Endothelial cell of umbilical vein (primary cell): ENCODE data around the gene ZDHHC17. TPM values are rescaled to one million over a fixed set of nuclear protein-coding genes. Genes with fewer than 3 reads are reported as not detected.

Experiments used
- BruUV-seq: library from RNA; stranded (reverse); fragments of 400-500 nt; replicated peaks from 2 replicates; lab custom pipeline; 2021; lab: Mats Ljungman, UMichigan
- CTCF ChIA-PET: fragments of 300-600, 350-600 bp; sonication (Branson Sonifier 250); formaldehyde crosslinking; loops from one replicate; lab custom pipeline; 2021; ENCODE audit warnings: antibody characterized with exemption, inconsistent platforms; lab: Charles Lee
- POLR2A ChIA-PET: fragments of 300-600, 350-600 bp; sonication (Branson Sonifier 250); formaldehyde crosslinking; loops from one replicate; lab custom pipeline; 2021; ENCODE audit warnings: antibody characterized with exemption, inconsistent platforms; lab: Charles Lee
- DNase-seq: peaks from one replicate; pipeline ENCODE4 v3.0.0-alpha.2; 2011; ENCODE audit warnings: low read depth, low spot score
- FAIRE-seq: peaks from 2 replicates; lab custom pipeline; 2011; peaks lifted over from hg19 to GRCh38; lab: Jason Lieb, UNC
- H2AFZ ChIP-seq: 2 replicates; pipeline ENCODE4 v1.6.0; 2012; ENCODE audit warnings: low read depth, low read length, control low read depth, inconsistent platforms
- H3K27ac ChIP-seq: 2 replicates; pipeline ENCODE4 v1.5.1; 2011; ENCODE audit warnings: low read depth, mild to moderate bottlenecking, control low read depth, low read length, moderate library complexity; ENCODE audit not compliant: insufficient read depth
- H3K27me3 ChIP-seq, 2 experiments: 2 replicates each; pipeline versions ENCODE4 v1.6.0 to v1.6.1; 2011; ENCODE audit warnings: low read length in 2 of 2, mixed read lengths in 1 of 2; ENCODE audit not compliant: control insufficient read depth in 2 of 2, insufficient read depth in 2 of 2
- H3K36me3 ChIP-seq, 2 experiments: 2 replicates in 1 of 2; 3 replicates in 1 of 2; pipeline ENCODE4 v1.5.1; 2011; ENCODE audit warnings: low read length in 2 of 2, mild to moderate bottlenecking in 1 of 2, moderate library complexity in 1 of 2; ENCODE audit not compliant: control insufficient read depth in 2 of 2, insufficient read depth in 2 of 2; ENCODE audit errors: extremely low read depth in 1 of 2
- H3K4me1 ChIP-seq: 3 replicates; pipeline ENCODE4 v1.5.1; 2011; ENCODE audit warnings: mild to moderate bottlenecking, low read length; ENCODE audit not compliant: control insufficient read depth, insufficient read depth; ENCODE audit errors: extremely low read depth
- H3K4me2 ChIP-seq: 2 replicates; pipeline ENCODE4 v1.6.1; 2011; ENCODE audit warnings: low read length, control low read depth, mixed read lengths; ENCODE audit not compliant: insufficient read depth
- H3K4me3 ChIP-seq, 3 experiments: fragments of 200-600 bp in 1 of 3; sonication (generic), shearing (Covaris generic) in 1 of 3; replicated peaks in 1 of 3; 2 replicates each; pipeline ENCODE4 v1.5.1; 2011 to 2016; ENCODE audit warnings: control low read depth in 3 of 3, low read length in 3 of 3, mild to moderate bottlenecking in 2 of 3, inconsistent platforms in 1 of 3, low read depth in 1 of 3, moderate library complexity in 1 of 3; ENCODE audit not compliant: insufficient read depth in 1 of 3
- H3K79me2 ChIP-seq: 2 replicates; pipeline ENCODE4 v1.6.0; 2012; ENCODE audit warnings: low read length, inconsistent platforms; ENCODE audit not compliant: control insufficient read depth, insufficient read depth
- H3K9ac ChIP-seq: replicated peaks from 2 replicates; pipeline ENCODE3; 2011; ENCODE audit warnings: low read length, control low read depth; ENCODE audit not compliant: insufficient read depth; ENCODE audit errors: extremely low read depth
- H3K9me1 ChIP-seq: replicated peaks from 3 replicates; pipeline ENCODE4 v1.6.0; 2011; ENCODE audit warnings: mild to moderate bottlenecking, low read length; ENCODE audit not compliant: control insufficient read depth, insufficient read depth; ENCODE audit errors: extremely low read depth
- H3K9me3 ChIP-seq: replicated peaks from 2 replicates; pipeline ENCODE4 v1.5.1; 2012; ENCODE audit warnings: low read length, inconsistent platforms; ENCODE audit not compliant: control insufficient read depth, insufficient read depth
- H4K20me1 ChIP-seq: replicated peaks from 2 replicates; pipeline ENCODE3; 2011; ENCODE audit warnings: mild to moderate bottlenecking, low read length; ENCODE audit not compliant: control insufficient read depth, insufficient read depth; ENCODE audit errors: extremely low read depth
- CTCF ChIP-seq, 2 donors: IDR thresholded peaks; 1 replicate in 1 of 2; 2 replicates in 1 of 2; pipeline ENCODE4 v1.5.1; 2011; ENCODE audit warnings: low read length in 2 of 2, mild to moderate bottlenecking in 2 of 2, moderate library complexity in 2 of 2, control low read depth in 1 of 2, inconsistent platforms in 1 of 2, low read depth in 1 of 2; ENCODE audit not compliant: insufficient read depth in 1 of 2; ENCODE audit errors: extremely low read depth in 1 of 2
- EZH2 ChIP-seq: IDR thresholded peaks from 2 replicates; pipeline ENCODE4 v1.6.1; 2012; ENCODE audit warnings: borderline replicate concordance, low read depth, mild to moderate bottlenecking, moderate library complexity, low read length, inconsistent platforms; ENCODE audit not compliant: severe bottlenecking
- FOS ChIP-seq: IDR thresholded peaks from 2 replicates; pipeline ENCODE4 v1.6.1; 2011; ENCODE audit warnings: mild to moderate bottlenecking, low read length, moderate library complexity, borderline replicate concordance; ENCODE audit not compliant: insufficient read depth
- GATA2 ChIP-seq: IDR thresholded peaks from 2 replicates; pipeline ENCODE4 v1.7.0; 2011; ENCODE audit warnings: low read depth, mild to moderate bottlenecking, moderate library complexity, mixed read lengths, low read length; ENCODE audit not compliant: insufficient read length, insufficient read depth
- JUN ChIP-seq: IDR thresholded peaks from 2 replicates; pipeline ENCODE4 v1.6.1; 2011; ENCODE audit warnings: borderline replicate concordance, low read depth; ENCODE audit not compliant: insufficient read length, insufficient read depth
- MAX ChIP-seq: IDR thresholded peaks from 2 replicates; pipeline ENCODE4 v1.6.1; 2011; ENCODE audit not compliant: insufficient read depth, insufficient read length
- MYC ChIP-seq: IDR thresholded peaks from one replicate; pipeline ENCODE4 v1.6.1; 2011; ENCODE audit warnings: mild to moderate bottlenecking, low read depth, low read length
- POLR2A ChIP-seq: IDR thresholded peaks from 2 replicates; pipeline ENCODE4 v1.6.1; 2012; ENCODE audit warnings: low read depth, mild to moderate bottlenecking, control low read depth, low read length
- POLR2AphosphoS5 ChIP-seq: IDR thresholded peaks from 2 replicates; pipeline ENCODE4 v1.6.1; 2012; ENCODE audit warnings: low read depth, mild to moderate bottlenecking, control low read depth, low read length, moderate library complexity; ENCODE audit not compliant: insufficient read depth
- dilution Hi-C: fragments of 300-500 bp; cut with MboI; formaldehyde crosslinking; loops from one replicate; pipeline ENCODE4 v1.15.0; 2019; ENCODE audit warnings: low sequenced_read_pairs; ENCODE audit not compliant: extremely low pct_ligation_motif_present
- intact Hi-C: fragments of 100-400 bp; cut with micrococcal nuclease; formaldehyde crosslinking; loops from one replicate; pipeline ENCODE4 v1.10.0; 2022
- polyA plus RNA-seq, 4 experiments: library from polyadenylated mRNA; depleted of rRNA in 3 of 4; stranded (reverse) in 3 of 4; unstranded in 1 of 4; fragments of >200 nt; gene quantifications; 2 replicates each; pipeline versions ENCODE4 v1.2.1 to v1.2.3, GENCODE V29; 2011 to 2012; ENCODE audit warnings: missing spikeins in 1 of 4
- total RNA-seq: library from RNA; stranded (reverse); gene quantifications from 2 replicates; pipeline ENCODE4 v1.2.3, GENCODE V29; 2021

ZDHHC17 gene
- total and polyA plus RNA-seq, 2 donors (not counting 3 experiments of a cell fraction or from before 2014, with no cell fraction given), result 21.2 to 26.9 TPM

GRCh38 chr12:76768576-76768975 is 4.7 kb downstream of the ZDHHC17 start:
- Histone ChIP-seq H2AFZ (no peak overlapping the region), H3K9me1 (no peaks in the 10 kb centered on the region), H3K4me1 (peaks cover 9% of the 10 kb centered on the region), H4K20me1 (no peaks in the 10 kb centered on the region), H3K4me2 (no peak overlapping the region), H3K36me3 (peaks cover 0 to 3% of the 10 kb centered on the region in 2 experiments), H3K79me2 (peaks cover 73% of the 10 kb centered on the region), H3K9ac (no peak overlapping the region), H3K9me3 (no peaks in the 10 kb centered on the region), H3K27ac (no peak overlapping the region), H3K4me3 (no peak overlapping the region), H3K27me3 (no peaks in the 10 kb centered on the region)
- DNase-seq (no peak), FAIRE-seq (no peak)
- dilution Hi-C loops, result no loop called here
- BruUV-seq, result no TSS peak
- TF ChIP-seq GATA2 (no peak), JUN (no peak), CTCF (IDR thresholded peaks at IDR 0.05; ENCODE audit: extremely low read depth in 1 of 2, insufficient read depth in 1 of 2, low read depth in 1 of 2, low read length in 2 of 2) (no peak), MYC (no peak), POLR2A (no peak), POLR2AphosphoS5 (no peak), MAX (no peak), FOS (no peak), EZH2 (no peak)
- intact Hi-C loops, result no loop called here
- CTCF ChIA-PET, result interaction anchor here (0.8 to 1.6 kb wide), 6 partner anchors 10 to 242 kb away, joined by 3 to 5 read pairs (median 4); no protein-coding TSS in a partner anchor
- POLR2A ChIA-PET, result no interaction called here
